ENCODE measurements around the gene CD300A.

CD300A gene

GRCh38 chr17:74439691-74440567, 26.5 kb upstream of the CD300A start:
- DNase-seq (ENCODE audit: insufficient read length, low spot score) (no peak), FAIRE-seq (no peak)

DNA sequence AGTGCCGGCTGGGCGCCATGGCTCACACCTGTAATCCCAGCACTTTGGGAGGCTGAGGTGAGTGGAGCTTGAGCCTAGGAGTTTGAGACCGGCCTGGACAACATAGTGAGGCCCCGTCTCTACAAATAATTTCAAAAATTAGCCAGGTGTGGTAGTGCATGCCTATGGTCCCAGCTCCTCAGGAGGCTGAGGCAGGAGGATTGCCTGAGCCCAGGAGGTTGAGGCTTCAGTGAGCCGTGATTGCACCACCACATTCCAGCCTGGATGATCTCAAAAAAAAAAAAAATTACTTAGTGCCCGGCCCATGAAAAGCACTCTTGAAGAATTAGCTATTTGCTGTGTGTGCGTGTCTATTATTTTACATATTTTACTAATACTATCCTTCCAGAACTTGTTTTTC, 24.9 kb upstream of the CD300A start:
- DNase-seq (ENCODE audit: insufficient read length, low spot score) (no peak), FAIRE-seq (no peak)

DNA sequence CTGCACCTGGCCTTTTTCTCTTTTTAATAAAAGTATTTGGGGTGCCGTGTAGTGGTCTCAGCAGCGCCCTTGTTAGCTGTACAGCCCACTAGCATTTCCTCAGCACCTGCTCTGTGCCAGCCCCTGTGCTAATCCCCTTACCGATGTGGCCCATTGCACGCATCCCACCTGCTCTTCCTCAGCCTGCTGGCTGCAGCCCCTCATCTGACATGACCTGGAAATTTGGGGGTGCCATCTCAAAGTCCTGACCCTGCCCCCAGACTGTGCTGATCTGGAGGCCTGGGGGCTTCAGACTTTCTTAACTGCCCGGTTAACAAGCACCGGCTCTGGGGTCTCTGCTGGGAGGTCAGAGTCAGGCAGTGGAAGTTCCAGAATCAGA, 24.2 kb upstream of the CD300A start:
- DNase-seq (ENCODE audit: insufficient read length, low spot score) (no peak), FAIRE-seq (no peak)

DNA sequence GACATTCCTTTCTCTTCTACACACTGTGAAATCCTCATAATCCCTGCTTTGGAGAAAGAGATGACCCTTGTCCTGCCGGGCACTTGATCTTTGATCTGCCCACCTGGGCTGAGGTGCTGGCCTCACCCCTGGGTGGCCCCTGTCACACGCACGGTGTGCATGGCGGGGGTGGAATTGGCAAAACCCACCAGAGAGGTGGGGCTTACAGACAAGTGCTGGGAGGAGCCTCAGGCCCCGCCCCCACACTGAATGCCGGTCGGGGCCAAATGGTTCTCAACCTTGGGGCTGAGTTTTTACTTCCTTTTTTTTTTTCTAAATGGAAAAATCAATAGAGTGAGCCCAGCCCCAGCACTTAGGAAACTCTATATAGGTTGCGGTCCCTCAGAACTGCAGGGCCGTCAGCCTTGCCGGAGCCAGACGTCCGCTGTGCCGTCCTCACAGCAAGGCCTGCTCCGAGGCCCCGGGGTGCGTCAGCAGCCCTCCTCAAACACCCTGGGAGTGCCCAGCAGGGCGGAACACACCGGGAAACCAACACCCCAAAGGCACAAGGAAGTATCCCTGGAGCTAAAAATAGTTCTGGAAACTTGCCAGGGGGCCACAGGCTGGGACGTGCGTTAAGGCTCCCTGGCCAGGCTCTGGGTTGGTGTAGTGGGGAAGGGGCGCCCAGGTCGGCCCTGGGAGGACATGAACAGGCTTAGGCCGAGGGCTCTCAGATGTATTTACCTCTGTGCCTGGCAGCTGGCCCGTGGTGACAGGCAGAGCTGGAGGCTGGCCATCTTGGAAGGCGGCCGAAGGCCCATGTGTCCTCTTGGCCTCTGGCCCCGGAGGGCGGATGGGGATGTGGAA, 23.5 kb upstream of the CD300A start:
- FAIRE-seq (no peak), DNase-seq (ENCODE audit: insufficient read length, low spot score) (no peak)

DNA sequence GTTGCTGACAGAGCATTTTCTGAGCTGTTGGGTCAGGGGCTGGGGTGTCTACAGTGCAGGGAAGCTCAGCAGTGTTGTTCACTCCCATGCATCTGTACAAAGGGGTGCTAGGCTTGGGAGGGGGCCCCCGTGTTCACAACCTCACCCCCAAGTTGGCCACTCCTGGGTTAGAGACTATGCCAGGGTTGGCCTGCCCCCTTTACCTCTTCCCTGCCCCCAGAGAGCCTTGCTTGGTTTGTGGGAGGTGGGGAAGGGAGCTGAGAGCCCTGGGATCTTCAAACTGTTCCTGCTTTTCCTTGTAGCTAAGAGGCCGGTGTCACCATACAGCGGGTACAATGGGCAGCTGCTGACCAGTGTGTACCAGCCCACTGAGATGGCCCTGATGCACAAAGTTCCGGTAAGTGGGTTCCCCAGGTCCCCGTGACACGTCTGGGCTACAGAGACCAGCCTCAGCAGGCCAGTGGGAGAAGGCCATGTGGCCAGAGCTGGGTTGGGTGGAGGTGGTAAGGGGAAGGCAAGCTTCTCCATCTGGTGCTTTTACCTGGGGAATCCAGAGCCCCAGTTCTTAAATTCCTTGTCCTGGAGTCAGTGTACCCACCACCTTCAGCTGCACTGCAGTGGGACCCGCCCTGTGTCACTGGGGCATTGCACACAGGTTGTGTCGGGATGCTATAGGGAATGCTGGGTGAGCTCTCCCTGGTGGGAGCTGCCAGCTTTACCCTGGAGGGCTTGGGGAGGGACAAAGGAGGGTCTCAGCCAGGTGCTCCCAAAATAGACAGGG, 22.7 kb upstream of the CD300A start:
- no peak for DNase-seq (ENCODE audit: insufficient read length, low spot score)
- no peak for FAIRE-seq

GRCh38 chr17:74444406-74444805, 22.0 kb upstream of the CD300A start:
- DNase-seq (ENCODE audit: insufficient read length, low spot score) (no peak), FAIRE-seq (no peak)

DNA sequence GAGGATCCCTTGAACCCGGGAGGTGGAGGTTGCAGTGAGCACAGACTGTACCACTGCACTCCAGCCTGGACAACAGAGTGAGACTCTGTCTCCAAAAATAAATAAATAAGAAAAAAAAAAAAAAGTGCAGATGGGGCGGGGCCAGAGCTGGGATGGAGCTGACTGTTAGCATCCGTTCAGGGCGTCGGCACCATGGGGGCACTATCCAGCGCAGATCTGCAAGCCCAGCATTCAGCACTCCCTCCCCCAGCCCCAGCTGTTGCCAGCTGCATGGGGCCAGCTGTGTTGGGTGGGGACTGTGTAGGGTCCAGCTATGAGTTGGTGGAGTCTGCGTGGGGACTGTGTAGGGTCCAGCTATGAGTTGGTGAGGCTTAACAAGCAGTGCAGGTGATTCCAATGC, 21.3 kb upstream of the CD300A start:
- DNase-seq (ENCODE audit: insufficient read length, low spot score) (no peak), FAIRE-seq (no peak)

- no peak for DNase-seq (ENCODE audit: insufficient read length, low spot score)
- no peak for FAIRE-seq
Measured at GRCh38 chr17:74446551-74447500, 19.6 kb upstream of the CD300A start.

DNA sequence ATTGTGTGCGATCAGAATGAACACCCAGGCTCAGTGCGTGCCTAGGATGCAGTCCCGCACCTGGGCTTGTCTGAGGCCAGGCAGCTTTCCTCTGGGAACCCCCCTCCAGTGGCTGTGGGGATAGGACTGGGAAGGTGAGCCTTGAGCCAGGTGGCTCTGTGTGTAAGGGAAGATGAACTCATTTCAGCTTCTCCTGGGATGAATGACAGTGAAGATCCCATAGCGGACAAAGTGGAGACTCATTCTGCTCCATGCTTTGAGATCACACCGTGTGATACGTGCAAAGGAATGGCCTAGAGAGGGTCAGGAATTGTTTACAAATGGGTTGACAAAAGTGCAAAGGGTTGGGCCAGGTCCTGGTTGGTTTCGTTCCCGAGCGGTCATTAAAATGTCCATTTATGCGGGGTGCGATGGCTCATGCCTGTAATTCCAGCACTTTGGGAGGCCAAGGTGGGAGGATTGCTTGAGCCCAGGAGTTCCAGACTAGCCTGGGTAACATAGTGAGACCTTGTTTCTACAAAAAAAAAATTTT, 18.7 kb upstream of the CD300A start:
- FAIRE-seq, result no peak
- no peak for DNase-seq (ENCODE audit: insufficient read length, low spot score)

GRCh38 chr17:74448756-74449155, 17.7 kb upstream of the CD300A start:
- DNase-seq (ENCODE audit: insufficient read length, low spot score), result no peak
- no peak for FAIRE-seq

DNA sequence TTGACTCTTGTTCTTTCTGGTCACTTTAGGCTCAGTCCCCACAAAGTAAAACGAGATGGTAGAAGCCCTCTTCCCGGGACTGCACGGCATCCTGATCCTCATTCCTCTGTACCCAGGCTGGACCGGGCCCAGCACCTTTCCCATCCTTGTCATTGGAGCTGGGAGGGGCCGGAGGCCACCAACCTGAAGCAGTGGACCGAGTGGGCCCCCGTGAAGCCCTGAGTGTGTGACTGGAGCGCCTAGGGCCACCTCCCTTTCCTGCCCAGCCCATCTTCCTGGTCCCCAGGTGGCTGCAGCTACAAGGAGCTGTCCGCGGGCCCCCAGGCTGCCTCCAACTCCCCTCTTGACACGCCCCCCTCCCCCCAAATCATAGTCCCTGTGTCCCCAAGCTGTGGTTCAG, 17.1 kb upstream of the CD300A start:
- no peak for DNase-seq (ENCODE audit: insufficient read length, low spot score)
- no peak for FAIRE-seq

- DNase-seq (ENCODE audit: insufficient read length, low spot score), result no peak
- FAIRE-seq, result no peak
Measured at GRCh38 chr17:74449773-74450172, 16.7 kb upstream of the CD300A start.

DNA sequence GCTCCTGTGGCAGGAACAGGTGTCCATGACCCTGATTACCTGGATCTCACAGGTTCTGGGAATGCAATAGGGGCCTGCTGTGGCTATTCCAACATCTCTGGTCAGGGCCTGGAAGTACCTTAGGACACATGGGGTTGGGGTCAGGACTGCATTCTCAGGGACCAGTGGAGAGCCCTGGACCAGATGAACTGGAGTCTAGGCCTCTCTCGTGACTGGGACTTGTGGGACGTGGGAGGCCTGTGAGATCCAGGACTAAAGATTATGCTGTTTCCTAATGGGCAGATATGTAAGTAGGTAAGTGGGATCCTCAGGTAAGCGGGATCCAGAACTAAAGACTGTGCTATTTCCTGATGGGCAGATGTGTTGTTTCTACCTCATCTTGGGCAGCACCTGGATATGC, 16.2 kb upstream of the CD300A start:
- FAIRE-seq (no peak), DNase-seq (ENCODE audit: insufficient read length, low spot score) (no peak)

- FAIRE-seq (no peak), DNase-seq (ENCODE audit: insufficient read length, low spot score) (no peak)
Measured at GRCh38 chr17:74450925-74451403, 15.5 kb upstream of the CD300A start.

DNA sequence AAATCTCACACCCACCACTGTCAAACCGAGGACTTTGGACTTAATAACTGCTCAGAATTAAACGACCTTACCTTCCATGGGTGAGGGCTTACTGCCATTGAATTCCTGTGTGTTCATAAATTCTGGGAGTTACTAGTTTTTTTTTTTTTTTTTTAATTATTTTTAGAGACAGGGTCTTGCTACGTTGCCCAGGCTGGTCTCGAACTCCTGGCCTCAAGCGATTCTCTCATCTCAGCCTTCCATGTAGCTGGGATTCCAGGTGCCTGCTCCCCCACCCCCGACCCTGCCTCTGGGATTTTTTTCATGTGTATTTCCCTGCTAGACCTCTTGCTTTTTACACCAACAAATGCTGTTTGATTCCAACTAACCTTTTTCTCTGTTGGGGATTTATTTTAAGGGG, 14.9 kb upstream of the CD300A start:
- no peak for DNase-seq (ENCODE audit: insufficient read length, low spot score)
- no peak for FAIRE-seq

- DNase-seq (ENCODE audit: insufficient read length, low spot score), result no peak
- FAIRE-seq, result peak; percentile 69
Measured at GRCh38 chr17:74452033-74452840, 14.2 kb upstream of the CD300A start.

- no peak for DNase-seq (ENCODE audit: insufficient read length, low spot score)
- FAIRE-seq, result no peak
Measured at GRCh38 chr17:74452841-74453661, 13.4 kb upstream of the CD300A start.

- peak; percentile 97 for DNase-seq (ENCODE audit: insufficient read length, low spot score)
- FAIRE-seq, result peak; percentile 74
Measured at GRCh38 chr17:74453665-74454196, 12.7 kb upstream of the CD300A start.
